Stomach (tissue), 4 donors: ENCODE results near the gene DNAH3.

Source experiments
- POLR2A ChIP-seq, 4 donors: fragments of 450-650 bp; IDR thresholded peaks; one replicate each; pipeline ENCODE4 v1.6.1; 2016; ENCODE audit warnings: antibody characterized with exemption in 4 of 4, control low read depth in 2 of 4, mild to moderate bottlenecking in 1 of 4, moderate library complexity in 1 of 4
- TF ChIP-seq, protein P1 (sequence below), 7 experiments: fragments of 450-650 bp in 4 of 7; fragments of 200-600 bp in 3 of 7; sonication (generic) in 3 of 7; IDR thresholded peaks; one replicate each; pipeline ENCODE4 v1.5.1; 2016 to 2019; ENCODE audit warnings: antibody characterized with exemption in 7 of 7, control low read depth in 2 of 7, mild to moderate bottlenecking in 1 of 7

DNA sequence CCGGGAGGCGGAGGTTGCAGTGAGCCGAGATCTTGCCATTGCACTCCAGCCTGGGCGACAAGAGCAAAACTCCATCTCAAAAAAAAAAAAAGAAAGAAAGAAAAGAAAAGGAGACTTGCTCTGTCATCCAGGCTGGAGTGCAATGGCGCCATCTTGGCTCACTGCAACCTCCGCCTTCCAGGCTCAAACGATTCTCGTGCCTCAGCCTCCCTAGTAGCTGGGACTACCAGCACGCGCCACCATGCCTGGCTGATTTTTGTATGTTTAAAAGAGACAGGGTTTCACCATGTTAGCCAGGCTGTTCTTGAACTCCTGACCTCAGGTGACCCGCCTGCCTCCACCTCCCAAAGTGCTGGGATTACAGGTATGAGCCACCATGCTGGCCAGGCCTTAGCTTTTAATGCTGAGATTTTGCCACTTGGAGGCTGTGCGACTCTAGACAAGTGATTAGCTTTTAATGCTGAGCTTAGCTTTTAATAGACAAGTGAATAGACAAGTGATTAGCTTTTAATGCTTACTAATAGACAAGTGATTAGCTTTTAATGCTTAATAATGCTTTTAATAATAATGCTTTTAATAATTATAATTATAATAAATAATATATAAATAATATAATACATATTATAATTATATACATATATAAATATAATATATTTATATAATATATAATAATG lies 17.4 kb upstream of the DNAH3 start:
- TF ChIP-seq POLR2A (IDR thresholded peaks at IDR 0.05), result no peak
- TF ChIP-seq, protein P1, sequence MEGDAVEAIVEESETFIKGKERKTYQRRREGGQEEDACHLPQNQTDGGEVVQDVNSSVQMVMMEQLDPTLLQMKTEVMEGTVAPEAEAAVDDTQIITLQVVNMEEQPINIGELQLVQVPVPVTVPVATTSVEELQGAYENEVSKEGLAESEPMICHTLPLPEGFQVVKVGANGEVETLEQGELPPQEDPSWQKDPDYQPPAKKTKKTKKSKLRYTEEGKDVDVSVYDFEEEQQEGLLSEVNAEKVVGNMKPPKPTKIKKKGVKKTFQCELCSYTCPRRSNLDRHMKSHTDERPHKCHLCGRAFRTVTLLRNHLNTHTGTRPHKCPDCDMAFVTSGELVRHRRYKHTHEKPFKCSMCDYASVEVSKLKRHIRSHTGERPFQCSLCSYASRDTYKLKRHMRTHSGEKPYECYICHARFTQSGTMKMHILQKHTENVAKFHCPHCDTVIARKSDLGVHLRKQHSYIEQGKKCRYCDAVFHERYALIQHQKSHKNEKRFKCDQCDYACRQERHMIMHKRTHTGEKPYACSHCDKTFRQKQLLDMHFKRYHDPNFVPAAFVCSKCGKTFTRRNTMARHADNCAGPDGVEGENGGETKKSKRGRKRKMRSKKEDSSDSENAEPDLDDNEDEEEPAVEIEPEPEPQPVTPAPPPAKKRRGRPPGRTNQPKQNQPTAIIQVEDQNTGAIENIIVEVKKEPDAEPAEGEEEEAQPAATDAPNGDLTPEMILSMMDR (IDR thresholded peaks at IDR 0.05), result no peak
